B cell (primary cell): ENCODE results near the gene NTN1.

ENCODE experiments used
- CTCF ChIP-seq: fragments of 200-600 bp; IDR thresholded peaks from one replicate; pipeline ENCODE4 v1.8.0; 2022; ENCODE audit warnings: antibody characterized with exemption, mild to moderate bottlenecking
- EZH2 ChIP-seq: IDR thresholded peaks from 2 replicates; pipeline ENCODE4 v1.6.1; 2012; ENCODE audit warnings: borderline replicate concordance, low read depth, mild to moderate bottlenecking, moderate library complexity, low read length; ENCODE audit not compliant: insufficient read depth, poor library complexity, severe bottlenecking

- no peak for TF ChIP-seq EZH2
- no peak for TF ChIP-seq CTCF
Measured at GRCh38 chr17:9037736-9038135, 16.4 kb downstream of the NTN1 start.
